Neural cell (in vitro differentiated cells): ENCODE data around the gene OR4S2. TPM values are rescaled to one million over a fixed set of nuclear protein-coding genes. Genes with fewer than 3 reads are reported as not detected.

ENCODE experiments used
- H2AFZ ChIP-seq: fragments of 200-600, 300-800 bp; sonication (generic), shearing (Covaris generic); 2 replicates; pipeline ENCODE4 v1.6.0; 2014; ENCODE audit warnings: low read depth, mild to moderate bottlenecking, antibody characterized with exemption, low read length, moderate library complexity
- H3F3A ChIP-seq: fragments of 200-600 bp; shearing (Covaris generic); 2 replicates; pipeline ENCODE4 v1.6.1; 2016; ENCODE audit warnings: mild to moderate bottlenecking, moderate library complexity, mixed read lengths, antibody characterized with exemption, low read length; ENCODE audit not compliant: insufficient read depth, poor library complexity, severe bottlenecking
- H3K27ac ChIP-seq: fragments of 200-600, 300-800 bp; sonication (generic), shearing (Covaris generic); 2 replicates; pipeline ENCODE4 v1.5.1; 2014; ENCODE audit warnings: mild to moderate bottlenecking, low read length, moderate library complexity
- H3K27me3 ChIP-seq: fragments of 300-800, 200-600 bp; sonication (generic), shearing (Covaris generic); 2 replicates; pipeline ENCODE4 v1.6.0; 2014; ENCODE audit warnings: mild to moderate bottlenecking, low read depth, low read length, moderate library complexity; ENCODE audit not compliant: insufficient read depth
- H3K36me3 ChIP-seq: fragments of 300-800, 200-600 bp; sonication (generic), shearing (Covaris generic); 2 replicates; pipeline ENCODE4 v1.5.1; 2014; ENCODE audit warnings: mild to moderate bottlenecking, antibody characterized with exemption, low read length, moderate library complexity; ENCODE audit not compliant: insufficient read depth
- H3K4me2 ChIP-seq: fragments of 300-800, 200-600 bp; sonication (generic), shearing (Covaris generic); 2 replicates; pipeline ENCODE4 v1.6.0; 2014; ENCODE audit warnings: mild to moderate bottlenecking, low read length
- H3K4me3 ChIP-seq: fragments of 300-800, 200-600 bp; sonication (generic), shearing (Covaris generic); 2 replicates; pipeline ENCODE4 v1.5.1; 2014; ENCODE audit warnings: mild to moderate bottlenecking, low read length, moderate library complexity
- H3K79me2 ChIP-seq: fragments of 200-600 bp; shearing (Covaris generic); replicated peaks from 2 replicates; pipeline ENCODE4 v1.6.0; 2014; ENCODE audit warnings: mild to moderate bottlenecking, low read length, moderate library complexity; ENCODE audit not compliant: insufficient read depth
- H3K9ac ChIP-seq: fragments of 300-800, 200-600 bp; sonication (generic), shearing (Covaris generic); 2 replicates; pipeline ENCODE4 v1.6.1; 2016; ENCODE audit warnings: mild to moderate bottlenecking, low read length, mixed read lengths
- H3K9me2 ChIP-seq: fragments of 200-600 bp; shearing (Covaris generic); 2 replicates; pipeline ENCODE4 v1.6.1; 2016; ENCODE audit warnings: mild to moderate bottlenecking, low read length, mixed read lengths; ENCODE audit not compliant: insufficient read depth
- H3K9me3 ChIP-seq: fragments of 200-600, 300-800 bp; sonication (generic), shearing (Covaris generic); 2 replicates; pipeline ENCODE4 v1.6.1; 2016; ENCODE audit warnings: mild to moderate bottlenecking, mixed run types, low read length, moderate library complexity, mixed read lengths
- H4K20me1 ChIP-seq: fragments of 200-600 bp; shearing (Covaris generic); 2 replicates; pipeline ENCODE4 v1.6.1; 2016; ENCODE audit warnings: mild to moderate bottlenecking, mixed run types; ENCODE audit not compliant: insufficient read depth
- EP300 ChIP-seq: fragments of 450-650 bp; conservative IDR thresholded peaks from 2 replicates; pipeline ENCODE4 v1.6.1; 2014; ENCODE audit warnings: antibody characterized with exemption, mild to moderate bottlenecking, moderate library complexity; ENCODE audit not compliant: poor library complexity, severe bottlenecking
- EZH2 ChIP-seq: fragments of 200-600, 300-800 bp; shearing (Covaris generic), sonication (generic); IDR thresholded peaks from 2 replicates; pipeline ENCODE4 v1.6.1; 2014; ENCODE audit warnings: antibody characterized with exemption, low read length, borderline replicate concordance, mild to moderate bottlenecking; ENCODE audit not compliant: insufficient read depth, poor library complexity, severe bottlenecking
- MXI1 ChIP-seq: fragments of 450-650 bp; conservative IDR thresholded peaks from 2 replicates; pipeline ENCODE4 v1.6.1; 2014; ENCODE audit warnings: antibody characterized with exemption, mild to moderate bottlenecking; ENCODE audit not compliant: poor library complexity, severe bottlenecking
- POLR2AphosphoS5 ChIP-seq: IDR thresholded peaks from 2 replicates; pipeline ENCODE4 v1.6.1; 2012
- RAD21 ChIP-seq: fragments of 450-650 bp; conservative IDR thresholded peaks from 2 replicates; pipeline ENCODE4 v1.6.1; 2014; ENCODE audit warnings: antibody characterized with exemption, mild to moderate bottlenecking, moderate library complexity
- SMC3 ChIP-seq: fragments of 450-650 bp; conservative IDR thresholded peaks from 2 replicates; pipeline ENCODE4 v1.6.1; 2014; ENCODE audit warnings: antibody characterized with exemption, mild to moderate bottlenecking, moderate library complexity; ENCODE audit not compliant: poor library complexity
- TAF1 ChIP-seq: IDR thresholded peaks from 2 replicates; pipeline ENCODE4 v1.6.1; 2012; ENCODE audit warnings: low read depth
- polyA plus RNA-seq: library from polyadenylated mRNA; depleted of rRNA; stranded (reverse); fragments of >200 nt; gene quantifications from 2 replicates; pipeline ENCODE4 v1.2.3, GENCODE V29; 2014
- TF ChIP-seq, protein P1 (sequence below): IDR thresholded peaks from 2 replicates; pipeline ENCODE4 v1.6.1; 2012; ENCODE audit warnings: borderline replicate concordance
- TF ChIP-seq, protein P2 (sequence below): fragments of 450-650 bp; IDR thresholded peaks from 2 replicates; pipeline ENCODE4 v1.5.1; 2014; ENCODE audit warnings: antibody characterized with exemption, mild to moderate bottlenecking, moderate library complexity; ENCODE audit not compliant: poor library complexity, severe bottlenecking

Gene OR4S2
- polyA plus RNA-seq, 1 donor from 2014 or later, result not detected

DNA sequence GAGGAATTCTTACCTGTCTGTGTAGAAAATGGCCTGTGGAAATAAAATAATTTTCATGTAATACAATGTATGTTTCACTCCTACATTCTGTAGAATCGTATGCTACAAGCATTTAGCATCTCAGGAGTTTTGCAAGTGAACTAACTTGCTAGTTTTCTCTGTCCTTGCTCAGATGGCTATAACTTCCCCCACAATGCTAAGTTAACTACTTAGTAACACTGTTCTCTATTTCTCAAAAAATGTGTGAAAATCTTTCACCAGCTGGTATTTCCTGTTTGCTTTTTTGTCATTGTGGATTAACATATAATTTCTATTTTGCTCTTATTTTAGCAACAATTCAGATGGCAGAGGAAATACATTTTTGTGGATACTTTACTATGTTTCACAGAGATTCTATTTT lies 4.4 kb downstream of the OR4S2 start:
- Histone ChIP-seq H3K9me2 (no peaks in the 10 kb centered on the region), H3K27me3 (no peaks in the 10 kb centered on the region), H3K4me3 (no peak overlapping the region), H3K27ac (no peak overlapping the region), H3K9ac (no peak overlapping the region), H3K79me2 (no peaks in the 10 kb centered on the region), H4K20me1 (no peaks in the 10 kb centered on the region), H3F3A (no peaks in the 10 kb centered on the region), H3K9me3 (no peaks in the 10 kb centered on the region), H2AFZ (no peak overlapping the region), H3K36me3 (no peaks in the 10 kb centered on the region), H3K4me2 (no peak overlapping the region)
- TF ChIP-seq, protein P1, sequence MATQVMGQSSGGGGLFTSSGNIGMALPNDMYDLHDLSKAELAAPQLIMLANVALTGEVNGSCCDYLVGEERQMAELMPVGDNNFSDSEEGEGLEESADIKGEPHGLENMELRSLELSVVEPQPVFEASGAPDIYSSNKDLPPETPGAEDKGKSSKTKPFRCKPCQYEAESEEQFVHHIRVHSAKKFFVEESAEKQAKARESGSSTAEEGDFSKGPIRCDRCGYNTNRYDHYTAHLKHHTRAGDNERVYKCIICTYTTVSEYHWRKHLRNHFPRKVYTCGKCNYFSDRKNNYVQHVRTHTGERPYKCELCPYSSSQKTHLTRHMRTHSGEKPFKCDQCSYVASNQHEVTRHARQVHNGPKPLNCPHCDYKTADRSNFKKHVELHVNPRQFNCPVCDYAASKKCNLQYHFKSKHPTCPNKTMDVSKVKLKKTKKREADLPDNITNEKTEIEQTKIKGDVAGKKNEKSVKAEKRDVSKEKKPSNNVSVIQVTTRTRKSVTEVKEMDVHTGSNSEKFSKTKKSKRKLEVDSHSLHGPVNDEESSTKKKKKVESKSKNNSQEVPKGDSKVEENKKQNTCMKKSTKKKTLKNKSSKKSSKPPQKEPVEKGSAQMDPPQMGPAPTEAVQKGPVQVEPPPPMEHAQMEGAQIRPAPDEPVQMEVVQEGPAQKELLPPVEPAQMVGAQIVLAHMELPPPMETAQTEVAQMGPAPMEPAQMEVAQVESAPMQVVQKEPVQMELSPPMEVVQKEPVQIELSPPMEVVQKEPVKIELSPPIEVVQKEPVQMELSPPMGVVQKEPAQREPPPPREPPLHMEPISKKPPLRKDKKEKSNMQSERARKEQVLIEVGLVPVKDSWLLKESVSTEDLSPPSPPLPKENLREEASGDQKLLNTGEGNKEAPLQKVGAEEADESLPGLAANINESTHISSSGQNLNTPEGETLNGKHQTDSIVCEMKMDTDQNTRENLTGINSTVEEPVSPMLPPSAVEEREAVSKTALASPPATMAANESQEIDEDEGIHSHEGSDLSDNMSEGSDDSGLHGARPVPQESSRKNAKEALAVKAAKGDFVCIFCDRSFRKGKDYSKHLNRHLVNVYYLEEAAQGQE, result no peak
- TF ChIP-seq EP300 (no peak), MXI1 (no peak)

DNA sequence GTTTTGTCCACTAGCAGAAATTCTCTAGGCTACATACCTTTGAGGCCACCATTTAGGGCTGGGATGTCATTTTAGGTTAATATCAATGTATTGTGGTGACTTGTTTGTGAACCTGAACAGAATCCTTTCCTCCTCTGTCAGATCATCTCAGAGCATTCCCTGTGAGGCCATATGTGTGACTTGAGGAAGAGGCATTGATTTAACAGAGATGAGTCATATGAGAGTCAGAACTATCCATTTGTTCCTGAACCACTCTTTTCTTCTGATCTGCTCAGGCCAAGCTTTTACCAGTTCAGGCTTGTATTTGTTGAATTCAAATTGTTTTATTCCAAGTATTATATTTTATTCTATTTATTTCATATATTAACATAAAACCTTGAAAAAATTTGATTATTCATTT lies 7.0 kb downstream of the OR4S2 start:
- Histone ChIP-seq H3K27ac (no peak overlapping the region), H3K4me3 (no peak overlapping the region), H3K9ac (no peak overlapping the region), H2AFZ (no peak overlapping the region), H3F3A (no peaks in the 10 kb centered on the region), H3K9me3 (no peaks in the 10 kb centered on the region), H3K79me2 (no peaks in the 10 kb centered on the region), H3K27me3 (no peaks in the 10 kb centered on the region), H3K4me2 (no peak overlapping the region), H3K9me2 (no peaks in the 10 kb centered on the region), H4K20me1 (no peaks in the 10 kb centered on the region), H3K36me3 (no peaks in the 10 kb centered on the region)
- TF ChIP-seq, protein P1, result no peak
- TF ChIP-seq, protein P2, sequence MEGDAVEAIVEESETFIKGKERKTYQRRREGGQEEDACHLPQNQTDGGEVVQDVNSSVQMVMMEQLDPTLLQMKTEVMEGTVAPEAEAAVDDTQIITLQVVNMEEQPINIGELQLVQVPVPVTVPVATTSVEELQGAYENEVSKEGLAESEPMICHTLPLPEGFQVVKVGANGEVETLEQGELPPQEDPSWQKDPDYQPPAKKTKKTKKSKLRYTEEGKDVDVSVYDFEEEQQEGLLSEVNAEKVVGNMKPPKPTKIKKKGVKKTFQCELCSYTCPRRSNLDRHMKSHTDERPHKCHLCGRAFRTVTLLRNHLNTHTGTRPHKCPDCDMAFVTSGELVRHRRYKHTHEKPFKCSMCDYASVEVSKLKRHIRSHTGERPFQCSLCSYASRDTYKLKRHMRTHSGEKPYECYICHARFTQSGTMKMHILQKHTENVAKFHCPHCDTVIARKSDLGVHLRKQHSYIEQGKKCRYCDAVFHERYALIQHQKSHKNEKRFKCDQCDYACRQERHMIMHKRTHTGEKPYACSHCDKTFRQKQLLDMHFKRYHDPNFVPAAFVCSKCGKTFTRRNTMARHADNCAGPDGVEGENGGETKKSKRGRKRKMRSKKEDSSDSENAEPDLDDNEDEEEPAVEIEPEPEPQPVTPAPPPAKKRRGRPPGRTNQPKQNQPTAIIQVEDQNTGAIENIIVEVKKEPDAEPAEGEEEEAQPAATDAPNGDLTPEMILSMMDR, result no peak
- TF ChIP-seq TAF1 (no peak), RAD21 (no peak), MXI1 (no peak), EZH2 (no peak), SMC3 (no peak), EP300 (no peak), POLR2AphosphoS5 (no peak)
